NCI-H82 treated with DMSO at 0.1 percent for 48 hours (cell line): ENCODE results near the gene AAMDC.
"Not testable (repeated sequence)": the region's sequence is repeated elsewhere in the genome, so short reads cannot be mapped to it uniquely, and the experiment has no call there.

Experiments used
- DNase-seq: peaks from one replicate; lab custom pipeline; 2025; ENCODE audit not compliant: unreplicated experiment; lab: John Stamatoyannopoulos, UW

AAMDC gene

DNA sequence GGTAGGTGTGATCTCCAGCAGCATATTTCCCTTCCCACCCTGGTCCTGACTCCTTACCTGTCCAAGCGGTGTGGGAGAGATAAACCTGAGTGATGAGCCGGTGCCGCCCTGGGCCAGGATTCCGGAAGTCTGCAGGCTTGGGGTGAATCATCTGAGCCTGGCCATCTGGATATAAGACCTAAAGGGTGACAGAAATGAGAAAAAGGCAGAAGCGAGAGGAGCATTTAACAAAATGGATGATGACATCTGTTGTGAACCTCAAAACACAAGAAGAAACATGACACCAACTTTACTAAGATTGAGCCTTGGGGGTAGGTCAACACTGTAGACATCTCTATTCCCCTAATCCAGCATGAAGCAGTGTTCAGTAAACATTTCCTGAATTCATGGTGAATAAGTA is 62.8 kb downstream of the AAMDC start:
- no peak for DNase-seq

DNA sequence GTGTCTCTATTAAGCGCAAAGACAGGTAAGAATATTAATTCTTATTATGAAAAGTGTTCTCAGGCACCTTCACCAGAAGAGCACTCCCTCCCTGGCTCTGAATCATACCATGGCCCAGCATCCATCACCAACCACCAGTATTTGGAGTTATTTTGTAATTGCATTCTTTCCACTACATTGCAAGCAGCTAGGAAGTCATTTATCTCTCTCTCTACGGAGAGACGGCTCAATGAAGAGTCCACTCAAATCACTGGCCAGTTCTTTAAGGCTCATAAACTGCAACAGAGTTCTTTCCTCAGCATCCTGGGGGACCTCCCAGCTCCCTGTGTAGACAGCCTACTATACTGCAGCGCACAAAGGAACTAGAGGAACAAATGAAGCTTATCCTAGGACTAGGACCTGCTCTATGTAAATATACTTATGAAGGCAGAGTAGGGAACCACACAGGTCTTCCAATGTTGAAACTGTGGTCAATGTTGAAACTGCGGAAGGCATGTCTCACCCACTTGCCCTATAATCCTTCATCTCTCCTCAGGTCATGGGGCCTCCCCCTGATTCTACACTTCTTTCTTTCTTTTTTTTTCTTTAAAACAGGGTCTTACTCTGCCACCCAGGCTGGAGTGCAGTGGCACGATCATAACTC is 63.4 kb downstream of the AAMDC start:
- no peak for DNase-seq

DNA sequence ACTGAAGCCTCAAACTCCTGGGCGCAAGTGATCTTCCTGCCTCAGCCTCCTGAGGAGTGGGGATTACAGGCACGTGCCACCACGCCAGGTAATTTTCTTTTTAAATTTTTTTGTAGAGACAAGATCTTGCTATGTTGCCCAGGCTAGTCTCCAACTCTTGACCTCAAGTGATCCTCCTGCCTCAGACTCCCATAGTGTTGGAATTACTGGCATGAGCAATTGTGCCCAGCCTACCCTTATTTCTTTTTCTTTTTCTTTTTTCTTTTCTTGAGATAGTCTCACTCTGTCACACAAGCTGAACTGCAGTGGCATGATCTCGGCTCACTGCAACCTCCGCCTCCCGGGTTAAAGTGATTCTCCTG is 63.9 kb downstream of the AAMDC start:
- DNase-seq = no peak

DNA sequence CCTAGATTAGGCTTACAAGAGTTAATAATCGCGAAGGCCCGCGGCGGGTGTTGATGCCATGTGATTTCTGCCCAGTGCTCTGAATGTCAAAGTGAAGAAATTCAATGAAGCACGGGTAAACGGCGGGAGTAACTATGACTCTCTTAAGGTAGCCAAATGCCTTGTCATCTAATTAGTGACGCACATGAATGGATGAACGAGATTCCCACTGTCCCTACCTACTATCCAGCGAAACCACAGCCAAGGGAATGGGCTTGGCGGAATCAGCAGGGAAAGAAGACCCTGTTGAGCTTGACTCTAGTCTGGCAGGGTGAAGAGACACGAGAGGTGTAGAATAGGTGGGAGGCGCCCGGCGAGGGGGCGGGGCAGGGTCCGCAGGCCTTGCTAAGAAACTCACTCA is 65.5 kb downstream of the AAMDC start:
- DNase-seq = no peak

- DNase-seq = not testable (repeated sequence)
Measured at GRCh38 chr11:77889045-77889444, 68.1 kb downstream of the AAMDC start.

GRCh38 chr11:77890100-77890614 is 69.2 kb downstream of the AAMDC start:
- not testable (repeated sequence) for DNase-seq

DNA sequence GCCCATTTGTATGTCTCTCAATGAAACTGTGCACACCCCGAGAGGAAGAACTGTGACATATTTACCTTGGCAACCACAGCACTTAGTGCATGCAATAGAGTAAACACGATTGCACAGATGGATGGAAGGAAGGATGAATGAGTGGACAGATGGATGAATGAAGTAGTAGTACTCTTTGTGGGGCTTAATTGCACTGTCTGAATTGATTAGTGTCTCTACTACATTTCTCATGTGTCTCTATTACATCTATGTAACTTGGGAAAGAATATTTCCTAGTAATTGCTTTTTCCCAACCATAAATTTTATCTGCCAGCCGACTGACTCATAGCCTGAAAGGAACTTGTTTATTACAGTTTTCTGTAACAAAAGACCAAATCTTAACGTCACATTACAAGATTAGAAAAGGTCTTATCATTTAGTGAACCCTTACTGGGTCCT is 69.7 kb downstream of the AAMDC start:
- DNase-seq = peak; percentile 26

- DNase-seq = not testable (repeated sequence)
Measured at GRCh38 chr11:77891256-77891655, 70.3 kb downstream of the AAMDC start.

DNA sequence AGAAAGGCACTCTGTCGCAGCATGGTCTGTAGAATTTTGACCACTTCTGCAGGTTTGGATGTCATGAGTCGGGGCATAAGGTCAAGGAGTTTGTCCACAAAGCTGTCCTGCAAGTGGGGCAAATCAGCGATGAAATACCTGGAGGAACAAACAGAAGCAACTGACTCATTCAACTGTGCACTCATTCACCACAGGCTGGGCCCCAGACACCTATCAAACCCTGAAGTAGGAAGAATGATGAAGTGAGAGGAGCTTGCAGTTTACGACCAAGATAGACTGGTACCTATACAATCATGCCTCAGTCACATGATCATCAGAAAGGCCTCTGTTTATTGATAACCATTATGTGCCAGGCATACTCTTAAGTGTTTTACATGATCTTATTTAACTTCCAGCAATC is 70.8 kb downstream of the AAMDC start:
- not testable (repeated sequence) for DNase-seq

DNA sequence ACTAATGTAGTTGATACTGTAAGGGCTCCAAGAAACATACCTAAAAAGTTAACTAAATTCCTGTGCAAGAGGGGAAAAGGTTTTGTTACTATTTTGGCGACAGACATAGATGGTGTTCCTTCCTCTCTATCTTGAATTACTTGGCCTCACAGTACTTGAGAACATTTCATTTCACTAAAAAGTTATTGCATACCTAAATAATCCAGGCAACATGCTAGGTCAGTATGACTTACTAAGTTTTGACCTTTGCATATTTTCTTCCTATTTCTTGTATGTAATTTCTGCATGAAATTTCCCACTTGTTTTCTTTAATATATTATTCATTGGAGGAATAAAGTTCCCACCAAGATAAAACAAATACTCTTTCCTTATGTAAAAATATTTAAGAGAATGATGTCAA is 74.0 kb downstream of the AAMDC start:
- DNase-seq = not testable (repeated sequence)

DNA sequence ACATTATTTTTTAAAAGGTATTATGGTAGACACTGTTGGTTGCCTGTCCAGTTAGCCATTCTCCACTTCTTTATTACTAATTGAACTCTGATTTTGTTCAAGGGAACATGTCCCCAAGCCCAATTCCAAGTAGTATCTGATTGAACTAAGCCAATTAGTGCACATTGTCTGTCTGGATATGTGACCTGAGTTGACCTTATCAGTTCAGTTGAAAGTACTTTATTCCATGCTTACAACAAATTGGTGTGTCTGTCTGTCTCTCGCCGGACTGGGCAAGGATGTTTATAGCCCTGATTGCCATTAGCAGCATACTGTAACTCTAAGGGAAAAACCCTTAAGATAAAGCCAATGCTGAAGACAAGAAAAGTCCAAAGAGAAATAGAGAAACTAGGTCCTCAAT is 87.9 kb downstream of the AAMDC start:
- DNase-seq = peak; percentile 33

DNA sequence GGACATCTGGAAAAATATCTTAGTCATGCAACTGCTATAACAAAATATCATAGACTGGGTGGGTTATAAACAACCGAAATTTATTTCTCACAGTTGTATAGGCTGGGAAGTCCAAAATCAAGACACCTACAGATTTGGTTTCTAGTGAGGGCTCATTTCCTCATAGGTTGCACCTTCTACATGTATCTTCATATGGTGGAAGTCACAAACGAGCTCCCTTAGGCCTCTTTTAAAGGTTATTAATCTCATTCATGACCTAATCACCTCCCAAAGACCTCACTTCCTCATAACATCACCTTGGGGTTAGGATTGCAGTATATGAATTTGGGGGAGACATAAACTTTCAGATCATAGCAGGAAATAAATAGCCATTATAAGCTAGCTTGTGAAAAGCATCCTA is 88.3 kb downstream of the AAMDC start:
- no peak for DNase-seq

GRCh38 chr11:77910828-77911227 is 89.9 kb downstream of the AAMDC start:
- not testable (repeated sequence) for DNase-seq

DNA sequence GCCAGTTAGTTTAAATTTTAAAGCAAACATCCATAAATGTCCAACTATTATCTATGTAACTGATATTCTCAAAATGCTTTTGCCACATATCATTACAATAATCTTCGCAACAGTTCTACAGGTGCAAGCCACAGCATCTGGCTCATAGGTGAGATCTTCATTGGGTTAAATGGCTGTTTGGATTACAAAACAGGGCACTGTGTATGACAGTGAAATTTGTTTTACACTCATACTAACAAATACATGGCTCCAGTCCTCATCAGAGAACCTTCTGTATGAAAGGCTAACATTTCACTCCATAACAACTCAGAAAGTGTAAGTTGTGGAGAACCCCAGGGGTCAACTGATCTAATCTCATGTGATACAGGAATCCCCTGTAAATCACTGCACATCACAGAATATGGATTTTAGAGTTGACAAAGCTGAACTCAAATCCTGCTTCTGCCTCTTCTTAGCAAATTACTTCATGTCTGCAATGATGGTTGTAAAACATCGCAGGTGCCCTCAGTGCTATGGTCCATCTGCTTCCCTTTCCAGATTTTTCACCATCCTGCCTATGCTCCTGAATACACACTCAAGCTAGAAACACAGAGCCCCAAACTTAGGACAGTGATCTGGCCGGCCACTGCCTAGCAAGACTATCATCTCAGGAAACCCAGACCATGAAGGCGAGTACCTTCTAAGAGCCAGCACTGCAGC is 92.8 kb downstream of the AAMDC start:
- DNase-seq = not testable (repeated sequence)

GRCh38 chr11:77914307-77914791 is 93.4 kb downstream of the AAMDC start:
- DNase-seq = not testable (repeated sequence)

DNA sequence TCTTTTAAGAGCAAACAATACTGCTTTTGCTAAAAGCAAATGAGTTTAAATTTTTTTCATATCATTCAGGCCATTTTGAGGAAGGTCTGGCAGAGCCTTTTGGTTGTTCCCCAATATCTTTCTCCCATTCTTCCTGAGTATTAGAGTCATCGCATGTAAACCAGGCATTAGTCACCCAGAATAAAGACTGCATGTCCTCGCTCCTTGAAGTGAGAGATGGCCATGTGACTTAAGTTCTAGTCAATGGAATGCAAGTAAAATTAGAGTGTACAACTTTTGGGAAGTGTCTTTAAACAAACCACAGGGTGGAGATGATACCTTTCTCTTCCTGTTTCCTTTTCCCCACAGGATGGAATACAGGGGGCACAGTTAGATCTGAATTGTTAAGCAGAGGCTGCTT is 96.8 kb downstream of the AAMDC start:
- not testable (repeated sequence) for DNase-seq
